MM.1S (cell line): ENCODE data around the gene CDCP2.

Experiments
- CTCF ChIP-seq: fragments of 300-600 bp; sonication (generic); IDR thresholded peaks from 2 replicates; pipeline ENCODE4 v1.5.1; 2016; ENCODE audit warnings: antibody characterized with exemption, low read length, mixed read lengths
- EZH2 ChIP-seq: fragments of 300-600 bp; sonication (generic); optimal IDR thresholded peaks from 2 replicates; pipeline ENCODE3; 2017; ENCODE audit warnings: low read depth, mild to moderate bottlenecking, antibody characterized with exemption, low read length, mixed read lengths
- EZH2phosphoT487 ChIP-seq: fragments of 300-600 bp; sonication (generic); IDR thresholded peaks from 2 replicates; pipeline ENCODE4 v1.6.1; 2018; ENCODE audit warnings: antibody characterized with exemption, low read length

GRCh38 chr1:54142146-54142900 lies 10.5 kb downstream of the CDCP2 start:
- TF ChIP-seq CTCF = no peak
- TF ChIP-seq EZH2 = no peak
- TF ChIP-seq EZH2phosphoT487 = no peak
